ENCODE measurements around the gene DPP10.

Gene DPP10

GRCh38 chr2:115779085-115779632, 1336.7 kb downstream of the DPP10 start:
- FAIRE-seq, result no peak

GRCh38 chr2:115782286-115782685, 1339.8 kb downstream of the DPP10 start:
- FAIRE-seq, result no peak

- FAIRE-seq, result no peak
These were observed 1353.6 kb downstream of the DPP10 start for GRCh38 chr2:115796078-115796477.

GRCh38 chr2:115807276-115807675, 1364.8 kb downstream of the DPP10 start:
- no peak for FAIRE-seq

- no peak for FAIRE-seq
These were observed 1383.5 kb downstream of the DPP10 start for GRCh38 chr2:115825912-115826311.

- no peak for FAIRE-seq
These were observed 1390.8 kb downstream of the DPP10 start for GRCh38 chr2:115833196-115833595.

GRCh38 chr2:115838539-115838938, 1396.1 kb downstream of the DPP10 start:
- no peak for FAIRE-seq

- no peak for FAIRE-seq
These were observed 1399.9 kb downstream of the DPP10 start for GRCh38 chr2:115842306-115842705.

GRCh38 chr2:115848192-115848591, 1405.8 kb downstream of the DPP10 start:
- FAIRE-seq, result no peak

- FAIRE-seq, result no peak
These were observed 1424.6 kb downstream of the DPP10 start for GRCh38 chr2:115867024-115867423.

GRCh38 chr2:115874427-115874826, 1432.0 kb downstream of the DPP10 start:
- no peak for FAIRE-seq

- FAIRE-seq, result no peak
These were observed 1438.1 kb downstream of the DPP10 start for GRCh38 chr2:115880558-115880957.

GRCh38 chr2:115887209-115887776, 1444.9 kb downstream of the DPP10 start:
- no peak for FAIRE-seq
